Testis (tissue), 2 donors: ENCODE measurements around the gene RBM6.

Experiments
- CTCF ChIP-seq, 3 experiments: fragments of 450-650 bp in 2 of 3; fragments of 200-600 bp in 1 of 3; sonication (generic) in 1 of 3; IDR thresholded peaks; one replicate each; pipeline ENCODE4 v1.5.1; 2016 to 2019; ENCODE audit warnings: antibody characterized with exemption in 3 of 3, mild to moderate bottlenecking in 2 of 3, moderate library complexity in 1 of 3
- POLR2A ChIP-seq: fragments of 450-650 bp; IDR thresholded peaks from one replicate; pipeline ENCODE4 v1.6.1; 2017; ENCODE audit warnings: antibody characterized with exemption, mild to moderate bottlenecking, moderate library complexity

GRCh38 chr3:49966233-49966942 is 26.4 kb downstream of the RBM6 start:
- TF ChIP-seq POLR2A (no peak), CTCF (IDR thresholded peaks at IDR 0.05) (no peak)
